SK-N-MC (cell line): ENCODE results near the gene SDF2.

ENCODE experiments used
- EZH2 ChIP-seq: fragments of 200-600 bp; sonication (generic); IDR thresholded peaks from one replicate; pipeline ENCODE4 v1.6.1; 2017; ENCODE audit warnings: antibody characterized with exemption
- FOXP2 ChIP-seq: optimal IDR thresholded peaks from 2 replicates; pipeline ENCODE3; 2011; ENCODE audit warnings: mild to moderate bottlenecking, moderate library complexity; ENCODE audit not compliant: insufficient read depth; ENCODE audit errors: extremely low read length, control extremely low read depth
- POLR2AphosphoS5 ChIP-seq: IDR thresholded peaks from 2 replicates; pipeline ENCODE4 v1.6.1; 2012; ENCODE audit warnings: mild to moderate bottlenecking, low read depth, low read length, borderline replicate concordance

DNA sequence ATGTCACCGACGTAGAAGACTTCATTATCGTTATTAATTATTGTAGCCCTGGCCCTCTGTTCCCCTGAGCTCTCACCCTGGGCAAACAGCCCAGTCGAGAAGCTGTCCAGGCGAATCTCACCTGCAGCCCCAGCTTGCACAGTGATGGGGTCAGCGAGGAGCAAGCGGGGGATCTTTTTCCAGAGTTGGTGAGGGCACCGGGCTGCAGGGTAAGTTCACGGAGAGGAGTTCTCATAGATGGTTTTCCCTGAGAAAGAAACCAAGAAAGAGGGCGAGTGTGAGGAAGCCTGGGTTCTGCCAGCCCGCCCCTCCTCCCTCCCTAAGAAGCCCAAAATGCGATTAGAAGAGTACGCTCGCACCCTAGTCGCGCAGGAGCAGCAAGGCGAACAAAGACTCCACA lies 63.3 kb downstream of the SDF2 start:
- no peak for TF ChIP-seq EZH2
- no peak for TF ChIP-seq POLR2AphosphoS5
- no peak for TF ChIP-seq FOXP2
